H1 (cell line): ENCODE data around the gene TLCD3A. TPM values are rescaled to one million over a fixed set of nuclear protein-coding genes. Genes with fewer than 3 reads are reported as not detected.

Experiments used
- CTCF ChIA-PET: fragments of 300-600 bp; sonication (Branson Sonifier 250); formaldehyde crosslinking; loops from one replicate; lab custom pipeline; 2021; ENCODE audit not compliant: partially characterized antibody; lab: Charles Lee
- POLR2A ChIA-PET: fragments of 300-600 bp; sonication (Branson Sonifier 250); formaldehyde crosslinking; loops from one replicate; lab custom pipeline; 2021; ENCODE audit warnings: inconsistent platforms; ENCODE audit not compliant: partially characterized antibody; lab: Charles Lee
- DNase-seq, 2 experiments: peaks; one replicate each; pipeline versions ENCODE4 v3.0.0 to v3.0.0-alpha.2; 2010 to 2022; ENCODE audit warnings: low spot score in 2 of 2, low read depth in 1 of 2, mixed read lengths in 1 of 2
- FAIRE-seq: peaks from 2 replicates; lab custom pipeline; 2011; peaks lifted over from hg19 to GRCh38; lab: Jason Lieb, UNC
- H2AFZ ChIP-seq: 2 replicates; pipeline ENCODE4 v1.8.1; 2012; ENCODE audit warnings: low read length, inconsistent platforms
- H2AK5ac ChIP-seq: 2 replicates; pipeline ENCODE4 v1.6.1; 2013; ENCODE audit warnings: low read depth, low read length
- H2BK120ac ChIP-seq: replicated peaks from 2 replicates; pipeline ENCODE3; 2013; ENCODE audit warnings: low read depth, low read length, inconsistent platforms
- H2BK12ac ChIP-seq: 2 replicates; pipeline ENCODE4 v1.6.1; 2013; ENCODE audit warnings: low read depth, low read length
- H2BK15ac ChIP-seq: 2 replicates; pipeline ENCODE4 v1.6.1; 2013; ENCODE audit warnings: low read length
- H2BK20ac ChIP-seq: 2 replicates; pipeline ENCODE4 v1.6.1; 2013; ENCODE audit warnings: low read length
- H2BK5ac ChIP-seq: 2 replicates; pipeline ENCODE4 v1.6.1; 2013; ENCODE audit warnings: low read depth, low read length
- H3K14ac ChIP-seq: 2 replicates; pipeline ENCODE4 v1.6.1; 2013; ENCODE audit warnings: inconsistent platforms; ENCODE audit not compliant: insufficient read length
- H3K18ac ChIP-seq: 2 replicates; pipeline ENCODE4 v1.6.1; 2013; ENCODE audit warnings: low read length; ENCODE audit errors: extremely low read depth
- H3K23ac ChIP-seq: 2 replicates; pipeline ENCODE4 v1.6.1; 2013; ENCODE audit warnings: inconsistent platforms; ENCODE audit not compliant: insufficient read length
- H3K23me2 ChIP-seq: 2 replicates; pipeline ENCODE4 v1.6.1; 2013; ENCODE audit warnings: low read depth, low read length
- H3K27ac ChIP-seq: 2 replicates; pipeline ENCODE4 v1.6.1; 2011; ENCODE audit warnings: low read depth, low read length, inconsistent platforms
- H3K27me3 ChIP-seq, 4 experiments: replicated peaks in 1 of 4; 1 replicate in 1 of 4; 2 replicates in 3 of 4; pipeline versions ENCODE4 v1.6.1 to v1.8.1; 2011 to 2013; ENCODE audit warnings: low read length in 3 of 4, mild to moderate bottlenecking in 3 of 4, inconsistent platforms in 2 of 4, mixed read lengths in 2 of 4, moderate library complexity in 1 of 4; ENCODE audit not compliant: control insufficient read depth in 3 of 4, insufficient read depth in 3 of 4; ENCODE audit errors: extremely low read depth in 1 of 4
- H3K36me3 ChIP-seq, 4 experiments: 2 replicates each; pipeline versions ENCODE4 v1.6.1 to v1.8.1; 2011 to 2013; ENCODE audit warnings: mild to moderate bottlenecking in 4 of 4, low read length in 3 of 4, moderate library complexity in 2 of 4, control low read depth in 1 of 4, inconsistent platforms in 1 of 4; ENCODE audit not compliant: insufficient read depth in 4 of 4, control insufficient read depth in 2 of 4
- H3K4ac ChIP-seq: replicated peaks from 2 replicates; pipeline ENCODE3; 2013; ENCODE audit warnings: low read length, low read depth, mixed read lengths, inconsistent platforms; ENCODE audit not compliant: insufficient read length
- H3K4me1 ChIP-seq, 4 experiments: replicated peaks in 1 of 4; 1 replicate in 1 of 4; 2 replicates in 3 of 4; pipeline versions ENCODE4 v1.6.1 to v1.8.1; 2011 to 2013; ENCODE audit warnings: low read length in 3 of 4, inconsistent platforms in 2 of 4, mixed read lengths in 1 of 4; ENCODE audit not compliant: insufficient read depth in 4 of 4, control insufficient read depth in 3 of 4
- H3K4me2 ChIP-seq, 2 experiments: 2 replicates each; pipeline versions ENCODE4 v1.6.1 to v1.8.1; 2011 to 2013; ENCODE audit warnings: low read depth in 2 of 2, low read length in 2 of 2, control low read depth in 1 of 2, inconsistent platforms in 1 of 2, mild to moderate bottlenecking in 1 of 2; ENCODE audit not compliant: insufficient read depth in 1 of 2
- H3K4me3 ChIP-seq, 4 experiments: fragments of 200-600, 300-600 bp in 1 of 4; sonication (generic), shearing (Covaris generic), sonication (Bioruptor Twin) in 1 of 4; 2 replicates each; pipeline versions ENCODE4 v1.5.1 to v1.8.1; 2011 to 2016; ENCODE audit warnings: low read length in 4 of 4, low read depth in 3 of 4, control low read depth in 2 of 4, inconsistent platforms in 2 of 4, mild to moderate bottlenecking in 2 of 4, mixed read lengths in 1 of 4, moderate library complexity in 1 of 4; ENCODE audit not compliant: insufficient read depth in 2 of 4; ENCODE audit errors: extremely low read depth in 1 of 4
- H3K56ac ChIP-seq: replicated peaks from 2 replicates; pipeline ENCODE3; 2013; ENCODE audit warnings: low read depth, mild to moderate bottlenecking, mixed read lengths, low read length, inconsistent platforms; ENCODE audit not compliant: insufficient read length
- H3K79me1 ChIP-seq: 2 replicates; pipeline ENCODE4 v1.6.1; 2013; ENCODE audit warnings: low read depth, low read length, control low read depth
- H3K79me2 ChIP-seq, 2 experiments: 2 replicates each; pipeline versions ENCODE4 v1.6.1 to v1.8.1; 2012 to 2013; ENCODE audit warnings: low read length in 2 of 2, mild to moderate bottlenecking in 2 of 2, inconsistent platforms in 1 of 2; ENCODE audit not compliant: insufficient read depth in 2 of 2, control insufficient read depth in 1 of 2
- H3K9ac ChIP-seq, 4 experiments: replicated peaks in 1 of 4; 1 replicate in 1 of 4; 2 replicates in 3 of 4; pipeline versions ENCODE4 v1.6.1 to v1.8.1; 2011 to 2013; ENCODE audit warnings: low read depth in 3 of 4, low read length in 3 of 4, control low read depth in 2 of 4, mild to moderate bottlenecking in 2 of 4, moderate library complexity in 2 of 4, inconsistent platforms in 1 of 4; ENCODE audit errors: extremely low read depth in 1 of 4
- H3K9me3 ChIP-seq, 2 experiments: 2 replicates each; pipeline versions ENCODE4 v1.6.1 to v1.8.1; 2012 to 2013; ENCODE audit warnings: mild to moderate bottlenecking in 2 of 2, moderate library complexity in 2 of 2, control low read depth in 1 of 2, inconsistent platforms in 1 of 2, low read depth in 1 of 2, low read length in 1 of 2, mixed read lengths in 1 of 2; ENCODE audit not compliant: insufficient read depth in 2 of 2
- H4K20me1 ChIP-seq, 2 experiments: replicated peaks in 1 of 2; 2 replicates each; pipeline versions ENCODE3 to v1.8.1; 2011 to 2013; ENCODE audit warnings: inconsistent platforms in 2 of 2, low read length in 2 of 2, mild to moderate bottlenecking in 1 of 2; ENCODE audit not compliant: insufficient read depth in 2 of 2, control insufficient read depth in 1 of 2
- H4K5ac ChIP-seq: 2 replicates; pipeline ENCODE4 v1.6.1; 2013; ENCODE audit warnings: low read length, low read depth, mixed read lengths, inconsistent platforms; ENCODE audit not compliant: insufficient read length
- H4K8ac ChIP-seq: 2 replicates; pipeline ENCODE4 v1.8.0; 2013; ENCODE audit warnings: mild to moderate bottlenecking, moderate library complexity, low read length, inconsistent platforms; ENCODE audit not compliant: insufficient read depth; ENCODE audit errors: extremely low read depth
- H4K91ac ChIP-seq: replicated peaks from 2 replicates; pipeline ENCODE3; 2013; ENCODE audit warnings: low read length, mixed read lengths, inconsistent platforms; ENCODE audit not compliant: insufficient read length
- ASH2L ChIP-seq: fragments of 200-600, 300-600 bp; sonication (generic); IDR thresholded peaks from one replicate; pipeline ENCODE4 v1.7.1; 2017; ENCODE audit warnings: low read length
- CBX5 ChIP-seq: fragments of 300-800, 300-1000 bp; sonication (generic); IDR thresholded peaks from 2 replicates; pipeline ENCODE4 v1.7.1; 2016; ENCODE audit warnings: antibody characterized with exemption, low read length, low read depth
- CBX8 ChIP-seq: fragments of 300-800, 300-1000 bp; sonication (generic); IDR thresholded peaks from 2 replicates; pipeline ENCODE4 v1.7.1; 2016; ENCODE audit warnings: low read depth, low read length, borderline replicate concordance
- CEBPB ChIP-seq: IDR thresholded peaks from 2 replicates; pipeline ENCODE4 v1.6.1; 2012; ENCODE audit warnings: low read depth, low read length
- GABPA ChIP-seq: IDR thresholded peaks from 2 replicates; pipeline ENCODE4 v1.6.1; 2011; ENCODE audit warnings: mild to moderate bottlenecking, low read length, moderate library complexity, borderline replicate concordance; ENCODE audit not compliant: insufficient read depth
- GTF2F1 ChIP-seq: IDR thresholded peaks from 2 replicates; pipeline ENCODE4 v1.6.1; 2012; ENCODE audit warnings: low read depth, low read length, improper control_type of control experiment, borderline replicate concordance
- JUN ChIP-seq: IDR thresholded peaks from 2 replicates; pipeline ENCODE4 v1.6.1; 2011; ENCODE audit warnings: low read depth, mild to moderate bottlenecking, improper control_type of control experiment, low read length
- MAFK ChIP-seq: IDR thresholded peaks from 2 replicates; pipeline ENCODE4 v1.6.1; 2012; ENCODE audit warnings: low read depth, mild to moderate bottlenecking, improper control_type of control experiment, low read length
- SIRT6 ChIP-seq: IDR thresholded peaks from one replicate; pipeline ENCODE4 v1.7.1; 2012; ENCODE audit warnings: low read length, inconsistent platforms
- SIX5 ChIP-seq: IDR thresholded peaks from 2 replicates; pipeline ENCODE4 v1.6.1; 2011; ENCODE audit warnings: mild to moderate bottlenecking, low read depth, low read length
- SP2 ChIP-seq: IDR thresholded peaks from 2 replicates; pipeline ENCODE4 v1.6.1; 2012; ENCODE audit warnings: mild to moderate bottlenecking, low read length, inconsistent platforms
- SRF ChIP-seq: IDR thresholded peaks from 2 replicates; pipeline ENCODE4 v1.6.1; 2011; ENCODE audit warnings: mild to moderate bottlenecking, low read depth, low read length, moderate library complexity
- SUZ12 ChIP-seq: fragments of 200-600 bp; sonication (generic); IDR thresholded peaks from 2 replicates; pipeline ENCODE4 v1.6.1; 2012; ENCODE audit warnings: mild to moderate bottlenecking, inconsistent platforms, low read length, moderate library complexity, mixed read lengths
- ZNF274 ChIP-seq: IDR thresholded peaks from 2 replicates; pipeline ENCODE4 v1.7.0; 2012; ENCODE audit warnings: low read length, borderline replicate concordance; ENCODE audit errors: extremely low read depth
- WGBS, 2 experiments: shearing (Covaris generic) in 1 of 2; methylation state at CpG; one replicate each; pipeline versions ENCODE4 v1.1.6 to v1.1.7; 2013 to 2015; ENCODE audit warnings: low lambda C conversion rate in 2 of 2, mixed read lengths in 2 of 2, inconsistent platforms in 1 of 2, low coverage in 1 of 2, missing lambda C conversion rate in 1 of 2; ENCODE audit not compliant: insufficient replicate concordance in 2 of 2, insufficient coverage in 1 of 2, insufficient read length in 1 of 2; ENCODE audit errors: extremely low coverage in 1 of 2, missing lambda C conversion rate in 1 of 2; 5-methylcytosine and 5-hydroxymethylcytosine counted together
- polyA plus RNA-seq, 7 experiments: library from polyadenylated mRNA; depleted of rRNA in 3 of 7; stranded (reverse) in 5 of 7; unstranded in 2 of 7; fragments of >200 nt in 5 of 7; fragments of 200-250 nt in 2 of 7; gene quantifications; 1 replicate in 5 of 7; 2 replicates in 1 of 7; 4 replicates in 1 of 7; pipeline versions ENCODE4 v1.2.1 to v1.2.3, GENCODE V29; 2011 to 2013; ENCODE audit warnings: missing spikeins in 2 of 7, mixed read lengths in 2 of 7
- total RNA-seq: library from RNA; stranded (reverse); fragmentation: NEBNext Ultra II Directional; extraction: Animal tissue kit (Norgen Biotek cat#: 25700); gene quantifications from 2 replicates; pipeline ENCODE4 v1.2.1, GENCODE V29; 2021

The TLCD3A gene
- total and polyA plus RNA-seq, 2 of the 8 experiments (the other 6 are each of a cell fraction or from before 2014, with no cell fraction given): 26.1 to 48.8 TPM

- Histone ChIP-seq H3K36me3 (peaks cover 0 to 2% (median under 1%) of the 10 kb centered on the region in 4 experiments; a peak in 1 of 8 replicates), H4K20me1 (peaks cover 3% of the 10 kb centered on the region in 2 experiments), H2BK5ac (no peak overlapping the region), H4K5ac (no peak overlapping the region), H3K4ac (no peak overlapping the region), H2BK120ac (no peak overlapping the region), H2AFZ (no peak overlapping the region), H3K9ac (no peak overlapping the region), H3K23me2 (no peaks in the 10 kb centered on the region), H2BK15ac (no peak overlapping the region), H3K14ac (no peak overlapping the region), H3K79me2 (peaks cover 0 to 13% of the 10 kb centered on the region in 2 experiments; a peak in 1 of 4 replicates), H3K23ac (no peak overlapping the region), H3K79me1 (no peaks in the 10 kb centered on the region; the same call in 1 of the 2 replicates), H3K56ac (no peak overlapping the region), H2BK12ac (no peak overlapping the region), H4K8ac (no peak overlapping the region), H3K4me2 (no peak overlapping the region), H3K9me3 (no peaks in the 10 kb centered on the region), H2AK5ac (no peak overlapping the region), H2BK20ac (no peak overlapping the region), H3K18ac (no peak overlapping the region), H3K27me3 (no peaks in the 10 kb centered on the region), H3K27ac (no peak overlapping the region), H3K4me3 (no peak overlapping the region), H4K91ac (no peak overlapping the region), H3K4me1 (no peaks in the 10 kb centered on the region)
- FAIRE-seq (no peak), DNase-seq (no peak)
- ChIA-PET POLR2A (no interaction called here), CTCF (interaction anchor here (0.6 to 7.4 kb wide), 7 partner anchors 12 to 530 kb away, joined by 3 to 79 read pairs (median 4); partner anchors contain the start of genes RFLNB and VPS53)
- WGBS, 2 experiments: 91% methylated on average over 12 of the region's 12 CpGs; no CpG with 5 or more reads in 1 of the 2 experiments
- TF ChIP-seq SUZ12: no peak
- no peak for TF ChIP-seq MAFK
- TF ChIP-seq ASH2L: no peak
- TF ChIP-seq JUN: no peak
- TF ChIP-seq SIRT6: no peak
- TF ChIP-seq SRF: no peak
- no peak for TF ChIP-seq SP2
- no peak for TF ChIP-seq GABPA
- TF ChIP-seq ZNF274: no peak
- TF ChIP-seq SIX5: no peak
- TF ChIP-seq CBX5: no peak
- no peak for TF ChIP-seq CBX8
- TF ChIP-seq GTF2F1: no peak
- no peak for TF ChIP-seq CEBPB
These were observed 29.1 kb upstream of the TLCD3A start for GRCh38 chr17:703081-703875.
